Peyer's patch (tissue), 4 donors: ENCODE data around the gene PRDM15. TPM values are rescaled to one million over a fixed set of nuclear protein-coding genes. Genes with fewer than 3 reads are reported as not detected.

ENCODE experiments used
- DNase-seq, 3 donors: peaks; one replicate each; pipeline ENCODE4 v3.0.0-alpha.2; 2017 to 2019
- H3K27ac ChIP-seq, 4 donors: fragments of 200-600 bp; sonication (generic); one replicate each; pipeline ENCODE4 v1.5.1; 2016 to 2019
- H3K27me3 ChIP-seq, 2 donors: fragments of 200-600 bp; sonication (generic); one replicate each; pipeline ENCODE4 v1.5.1; 2019
- H3K36me3 ChIP-seq, 3 donors: fragments of 200-600 bp; sonication (generic); one replicate each; pipeline ENCODE4 v1.5.1; 2016 to 2019
- H3K4me1 ChIP-seq, 4 donors: fragments of 200-600 bp; sonication (generic); one replicate each; pipeline ENCODE4 v1.5.1; 2016 to 2019
- H3K4me3 ChIP-seq, 4 donors: fragments of 200-600 bp; sonication (generic); 1 replicate in 3 of 4; 2 replicates in 1 of 4; pipeline ENCODE4 v1.5.1; 2016 to 2019; ENCODE audit warnings: mild to moderate bottlenecking in 1 of 4
- H3K9me3 ChIP-seq, 4 donors: fragments of 200-600 bp; sonication (generic); one replicate each; pipeline ENCODE4 v1.5.1; 2016 to 2019; ENCODE audit warnings: mild to moderate bottlenecking in 1 of 4
- POLR2A ChIP-seq, 2 donors: fragments of 450-650 bp; IDR thresholded peaks; one replicate each; pipeline ENCODE4 v1.5.1; 2017; ENCODE audit warnings: antibody characterized with exemption in 2 of 2, mild to moderate bottlenecking in 2 of 2, moderate library complexity in 2 of 2
- total RNA-seq, 4 donors: library from RNA; depleted of rRNA; stranded (reverse); fragments of >200 nt; gene quantifications; one replicate each; pipeline ENCODE4 v1.1.0, GENCODE V29; 2016
- TF ChIP-seq, protein P1 (sequence below), 6 experiments: fragments of 450-650 bp in 4 of 6; fragments of 200-600 bp in 2 of 6; sonication (generic) in 1 of 6; IDR thresholded peaks; one replicate each; pipeline ENCODE4 v1.5.1; 2017 to 2019; ENCODE audit warnings: antibody characterized with exemption in 6 of 6, mild to moderate bottlenecking in 3 of 6, moderate library complexity in 1 of 6

PRDM15 gene
- total RNA-seq, 4 donors from 2014 or later = 9.3 to 47.9 (median 16.9) TPM

DNA sequence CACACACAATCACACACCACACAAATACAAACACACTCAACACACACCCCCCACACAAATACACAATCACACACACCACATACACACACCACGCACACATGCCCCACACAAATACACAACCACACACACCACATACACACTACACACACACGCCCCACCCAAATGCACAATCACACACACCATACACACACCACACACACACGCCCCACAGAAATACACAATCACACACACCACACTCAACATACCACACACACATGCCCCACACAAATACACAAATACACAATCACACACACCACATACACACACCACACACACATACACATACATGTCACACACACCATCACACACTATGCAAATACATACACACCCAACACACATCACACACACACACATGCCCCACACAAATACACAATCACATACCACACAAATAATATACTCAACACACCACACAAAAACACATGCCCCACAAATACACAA, 50.2 kb downstream of the PRDM15 start:
- no peaks in the 10 kb centered on the region for H3K27me3 ChIP-seq
- no peaks in the 10 kb centered on the region for H3K9me3 ChIP-seq
- DNase-seq = no peak
- peaks cover 0 to 29% (median 0%) of the 10 kb centered on the region in 3 donors for H3K36me3 ChIP-seq
- H3K4me1 ChIP-seq = no peaks in the 10 kb centered on the region
- H3K4me3 ChIP-seq = no peak overlapping the region
- TF ChIP-seq, protein P1, sequence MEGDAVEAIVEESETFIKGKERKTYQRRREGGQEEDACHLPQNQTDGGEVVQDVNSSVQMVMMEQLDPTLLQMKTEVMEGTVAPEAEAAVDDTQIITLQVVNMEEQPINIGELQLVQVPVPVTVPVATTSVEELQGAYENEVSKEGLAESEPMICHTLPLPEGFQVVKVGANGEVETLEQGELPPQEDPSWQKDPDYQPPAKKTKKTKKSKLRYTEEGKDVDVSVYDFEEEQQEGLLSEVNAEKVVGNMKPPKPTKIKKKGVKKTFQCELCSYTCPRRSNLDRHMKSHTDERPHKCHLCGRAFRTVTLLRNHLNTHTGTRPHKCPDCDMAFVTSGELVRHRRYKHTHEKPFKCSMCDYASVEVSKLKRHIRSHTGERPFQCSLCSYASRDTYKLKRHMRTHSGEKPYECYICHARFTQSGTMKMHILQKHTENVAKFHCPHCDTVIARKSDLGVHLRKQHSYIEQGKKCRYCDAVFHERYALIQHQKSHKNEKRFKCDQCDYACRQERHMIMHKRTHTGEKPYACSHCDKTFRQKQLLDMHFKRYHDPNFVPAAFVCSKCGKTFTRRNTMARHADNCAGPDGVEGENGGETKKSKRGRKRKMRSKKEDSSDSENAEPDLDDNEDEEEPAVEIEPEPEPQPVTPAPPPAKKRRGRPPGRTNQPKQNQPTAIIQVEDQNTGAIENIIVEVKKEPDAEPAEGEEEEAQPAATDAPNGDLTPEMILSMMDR (IDR thresholded peaks at IDR 0.05) = no peak
- no peak for TF ChIP-seq POLR2A (IDR thresholded peaks at IDR 0.05)
- H3K27ac ChIP-seq = no peak overlapping the region

DNA sequence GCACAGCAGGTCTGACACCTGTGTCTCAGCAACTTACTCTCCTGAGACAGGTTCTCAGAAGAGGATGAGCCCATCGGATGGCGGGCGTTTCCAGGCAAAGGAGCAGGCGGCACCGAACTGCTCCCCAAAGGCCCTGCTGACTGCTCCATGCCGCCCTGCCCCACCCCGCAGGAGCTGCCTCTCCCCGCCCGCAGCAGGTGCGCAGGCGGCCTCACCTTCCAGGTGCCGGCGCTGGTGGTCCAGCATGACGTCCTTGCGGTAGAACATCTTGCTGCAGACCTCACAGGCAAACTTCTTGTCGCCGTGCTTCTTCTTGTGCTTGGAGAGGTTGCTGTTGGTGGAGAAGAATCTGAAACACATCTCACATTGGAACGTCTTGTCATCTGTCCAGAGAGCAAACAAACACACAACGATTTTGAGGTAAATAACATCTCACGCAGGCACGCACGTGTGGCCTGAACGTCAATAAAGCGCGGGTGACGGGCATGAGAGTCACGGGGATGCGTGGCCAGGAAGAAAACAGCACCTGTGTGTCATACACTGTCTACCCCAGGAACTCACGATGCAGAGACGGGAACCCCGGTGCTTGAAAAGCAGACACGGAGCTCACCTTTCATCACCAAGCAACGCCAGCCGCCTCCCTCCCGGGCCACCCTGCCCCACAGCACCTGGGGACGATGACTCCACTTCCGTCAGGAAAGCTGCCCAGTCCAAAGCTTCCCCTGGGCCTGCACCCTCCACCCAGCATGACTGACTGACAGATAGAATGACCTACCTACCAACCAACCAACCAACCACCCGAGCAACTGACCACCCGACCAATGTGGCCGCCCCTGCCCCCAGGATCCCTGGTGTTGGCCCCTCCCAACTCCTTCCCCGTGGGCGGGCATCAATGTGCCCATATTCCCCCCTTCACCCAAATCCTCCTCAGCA, 50.9 kb downstream of the PRDM15 start:
- peak in 1 of 3 donors; percentile 40 for DNase-seq

DNA sequence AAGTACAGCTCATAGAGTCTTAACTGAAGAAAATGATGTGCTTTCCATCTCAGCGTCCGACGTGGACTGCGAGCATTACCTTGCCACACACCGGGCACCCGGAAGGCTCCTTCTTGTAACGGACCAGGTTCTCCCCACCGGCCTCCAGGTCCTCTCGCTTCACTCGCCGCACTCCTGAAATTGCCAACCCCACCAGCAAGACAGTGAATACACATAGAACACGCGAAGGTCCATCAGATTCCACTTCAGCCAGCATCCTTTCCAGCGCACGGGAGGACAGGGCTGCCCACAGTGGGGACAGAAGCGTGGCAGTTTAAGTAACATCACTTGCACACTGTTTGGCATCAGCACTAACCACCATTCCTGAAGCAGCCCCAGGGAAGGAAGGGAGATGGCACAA, 53.3 kb downstream of the PRDM15 start:
- Histone ChIP-seq H3K36me3 (peaks cover 0 to 25% (median 0%) of the 10 kb centered on the region in 3 donors), H3K27ac (no peak overlapping the region), H3K9me3 (no peaks in the 10 kb centered on the region), H3K4me1 (no peaks in the 10 kb centered on the region), H3K27me3 (no peaks in the 10 kb centered on the region), H3K4me3 (no peak overlapping the region)
- TF ChIP-seq, protein P1 (IDR thresholded peaks at IDR 0.05) = no peak
- TF ChIP-seq POLR2A (IDR thresholded peaks at IDR 0.05) = no peak
- no peak for DNase-seq

More for the DNA sequence above, 50.9 kb downstream of the PRDM15 start:
- Histone ChIP-seq H3K4me1 (no peaks in the 10 kb centered on the region), H3K9me3 (no peaks in the 10 kb centered on the region), H3K27ac (no peak overlapping the region), H3K27me3 (no peaks in the 10 kb centered on the region), H3K4me3 (no peak overlapping the region), H3K36me3 (peaks cover 0 to 23% (median 0%) of the 10 kb centered on the region in 3 donors)
- no peak for TF ChIP-seq POLR2A (IDR thresholded peaks at IDR 0.05)
- TF ChIP-seq, protein P1 (IDR thresholded peaks at IDR 0.05) = no peak

DNA sequence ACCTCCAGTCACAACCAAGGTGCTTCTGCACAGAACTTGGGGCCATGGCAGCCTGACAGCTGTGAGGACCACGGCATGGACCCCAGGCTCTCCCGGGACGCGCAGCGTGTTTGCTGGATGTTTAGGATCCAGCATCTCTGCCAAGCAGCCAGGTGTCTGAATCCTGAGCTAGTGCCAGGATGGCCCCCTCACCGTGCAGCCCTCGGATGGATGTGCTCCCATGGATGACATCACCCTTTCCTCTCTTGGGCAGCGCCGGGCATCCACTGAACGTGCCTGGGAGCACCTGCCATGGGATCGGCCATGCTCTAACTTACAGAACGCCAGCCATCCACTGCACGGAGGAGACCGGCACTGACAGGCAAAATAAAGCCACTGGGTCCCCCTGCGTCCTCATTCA, 53.9 kb downstream of the PRDM15 start:
- no peaks in the 10 kb centered on the region for H3K27me3 ChIP-seq
- H3K27ac ChIP-seq = no peak overlapping the region
- H3K4me3 ChIP-seq = no peak overlapping the region
- no peaks in the 10 kb centered on the region for H3K9me3 ChIP-seq
- DNase-seq = no peak
- TF ChIP-seq, protein P1 (IDR thresholded peaks at IDR 0.05) = no peak
- no peak for TF ChIP-seq POLR2A (IDR thresholded peaks at IDR 0.05)
- no peaks in the 10 kb centered on the region for H3K4me1 ChIP-seq
- peaks cover 0 to 28% (median 0%) of the 10 kb centered on the region in 3 donors for H3K36me3 ChIP-seq

DNA sequence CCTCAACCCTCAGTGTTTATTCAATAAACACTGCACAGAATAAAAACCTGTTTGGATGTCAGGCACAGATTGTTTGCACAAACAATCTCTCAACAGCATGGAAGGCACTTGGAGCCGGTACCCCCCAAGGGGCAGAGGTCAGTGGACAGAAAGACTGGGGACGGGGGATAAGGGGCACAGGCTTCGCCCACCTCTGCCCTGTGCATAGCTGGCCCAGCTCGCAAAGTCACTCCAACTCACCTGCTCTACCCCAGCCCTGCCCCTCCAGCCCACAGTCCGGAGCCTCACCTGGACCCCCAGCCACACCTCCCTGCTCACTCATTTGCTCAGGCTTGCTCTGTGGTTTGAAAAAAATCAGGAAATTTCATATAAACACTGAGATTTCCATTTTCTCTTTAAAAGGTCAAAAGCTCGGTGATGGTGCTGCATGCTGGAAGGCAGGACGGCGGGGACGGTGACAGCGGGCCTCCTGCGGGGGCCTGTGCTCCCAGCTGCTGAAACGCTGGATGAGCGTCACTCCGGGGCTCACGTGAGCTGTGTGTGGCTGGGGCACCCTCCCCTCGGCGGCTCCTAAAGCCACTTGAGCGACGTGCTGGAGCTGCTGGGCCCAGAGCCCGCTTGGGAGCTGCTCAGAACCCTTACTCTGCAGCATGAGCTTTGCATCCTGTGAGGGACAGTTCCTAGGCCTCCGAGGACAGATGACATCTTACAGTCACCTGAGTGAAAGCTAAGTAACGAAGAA, 54.5 kb downstream of the PRDM15 start:
- TF ChIP-seq, protein P1 (IDR thresholded peaks at IDR 0.05) = no peak
- no peak for TF ChIP-seq POLR2A (IDR thresholded peaks at IDR 0.05)
- Histone ChIP-seq H3K4me3 (no peak overlapping the region), H3K36me3 (peaks cover 0 to 28% (median 0%) of the 10 kb centered on the region in 3 donors), H3K9me3 (no peaks in the 10 kb centered on the region), H3K4me1 (no peaks in the 10 kb centered on the region), H3K27me3 (no peaks in the 10 kb centered on the region), H3K27ac (no peak overlapping the region)
- peak in 1 of 3 donors; percentile 46 for DNase-seq
